ENCODE data around the gene PRG3.

The PRG3 gene

GRCh38 chr11:57378186-57378585 lies 2.8 kb downstream of the PRG3 start:
- CTCF ChIA-PET, result no interaction called here
- POLR2A ChIA-PET (ENCODE audit: low non-redundant PET), result interaction anchor here (0.6 kb wide), 1 partner anchor 11 kb away, joined by 8 read pairs; no protein-coding TSS in a partner anchor
- TF ChIP-seq CTCF (conservative IDR thresholded peaks at IDR 0.05; ENCODE audit: low read depth), result no peak
- no peak overlapping the region for H3K27ac ChIP-seq
- no peak for DNase-seq (ENCODE audit: low spot score)

DNA sequence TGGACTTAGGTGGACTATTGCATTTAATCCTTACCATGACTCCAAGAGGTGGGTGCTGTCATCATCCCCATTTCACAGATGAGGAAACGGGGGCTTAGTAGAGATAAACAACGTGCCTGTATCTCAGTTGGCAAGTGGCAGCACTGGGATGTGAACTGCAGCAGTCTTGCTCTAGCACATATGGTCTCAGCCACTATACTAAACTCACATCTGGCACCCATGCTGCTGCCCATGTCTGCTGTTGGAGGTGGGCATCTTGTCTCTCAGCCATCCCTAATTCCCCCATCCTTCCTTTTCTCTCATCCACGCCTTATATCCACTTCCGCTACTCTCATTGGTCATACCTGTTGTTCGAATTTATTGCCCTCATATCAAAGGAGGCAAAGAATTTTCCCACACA lies 3.8 kb downstream of the PRG3 start:
- no peak for TF ChIP-seq CTCF (conservative IDR thresholded peaks at IDR 0.05; ENCODE audit: low read depth)
- POLR2A ChIA-PET (ENCODE audit: low non-redundant PET), result no interaction called here
- CTCF ChIA-PET, result interaction anchor here (0.6 kb wide), 1 partner anchor 27 kb away, joined by 3 read pairs; no protein-coding TSS in a partner anchor
- H3K27ac ChIP-seq, result no peak overlapping the region
- DNase-seq (ENCODE audit: low spot score), result no peak

DNA sequence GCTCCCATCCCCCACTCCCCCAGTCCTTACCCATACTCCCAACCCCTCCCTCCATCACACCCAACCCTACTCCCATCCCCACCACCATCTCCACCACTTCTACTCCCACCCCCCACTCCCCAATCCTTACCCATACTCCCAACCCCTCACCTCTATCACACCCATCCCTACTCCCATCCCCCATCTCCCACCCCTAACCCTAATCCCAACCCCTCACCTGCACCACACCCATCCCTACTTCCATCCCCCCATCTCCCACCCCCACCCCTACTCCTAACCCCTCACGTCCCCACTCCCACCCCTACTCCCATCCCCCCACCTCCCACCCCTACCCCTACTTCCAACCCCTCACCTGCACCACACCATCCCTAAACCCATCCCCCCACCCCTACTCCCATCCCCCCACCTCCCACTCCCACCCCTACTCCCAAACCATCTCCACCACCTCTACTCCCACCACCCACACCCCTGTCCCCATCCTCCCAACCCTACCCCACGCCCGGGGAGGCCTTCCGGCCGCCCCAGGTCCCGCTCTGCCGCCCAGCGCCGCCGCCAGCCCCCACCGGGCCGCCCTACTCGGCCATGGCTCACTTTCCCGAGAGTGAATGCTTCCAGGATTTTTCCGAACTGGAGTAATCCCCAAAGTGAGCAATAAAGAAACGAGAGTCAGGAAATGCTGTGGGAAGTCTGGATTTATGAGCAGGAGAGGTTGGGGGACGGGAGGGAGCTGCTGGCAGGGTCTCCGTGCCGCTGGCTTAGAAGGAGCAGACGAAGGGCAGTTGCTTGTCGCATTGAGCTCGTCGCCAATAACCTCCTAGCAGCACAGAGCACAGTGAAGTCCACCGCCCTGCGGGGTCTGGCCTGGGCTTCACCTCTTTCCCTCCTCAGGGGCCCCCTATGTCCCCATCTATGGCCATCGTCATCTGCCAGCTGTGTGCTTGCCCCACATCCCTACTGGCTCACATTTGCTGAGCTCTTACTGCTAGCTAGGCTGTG lies 4.6 kb downstream of the PRG3 start:
- POLR2A ChIA-PET (ENCODE audit: low non-redundant PET), result no interaction called here
- no peak overlapping the region for H3K27ac ChIP-seq
- DNase-seq (ENCODE audit: low spot score), result no peak
- CTCF ChIA-PET, result interaction anchor here (0.6 to 0.8 kb wide), 2 partner anchors 26 to 174 kb away, joined by 3 read pairs; no protein-coding TSS in a partner anchor
- no peak for TF ChIP-seq CTCF (conservative IDR thresholded peaks at IDR 0.05; ENCODE audit: low read depth)

DNA sequence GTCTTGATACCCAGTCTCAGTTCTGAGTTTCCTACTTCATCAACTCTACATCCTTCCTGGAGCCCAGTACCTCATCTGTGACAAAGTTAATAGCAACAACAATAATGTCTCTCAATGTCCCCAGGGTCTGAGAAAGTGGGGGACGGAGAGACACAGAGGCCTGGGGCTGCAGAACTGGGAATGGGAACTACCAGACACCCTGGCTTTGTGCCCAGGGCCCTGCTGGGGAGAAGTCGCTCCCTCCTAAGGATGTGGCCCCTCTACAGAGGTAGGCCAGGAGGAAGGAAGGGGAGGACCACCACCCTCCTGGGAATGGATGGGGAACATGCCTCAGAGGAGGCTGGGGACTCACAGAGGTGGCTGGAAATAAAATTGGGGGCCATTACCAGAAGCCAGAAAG lies 5.5 kb downstream of the PRG3 start:
- ChIA-PET POLR2A (ENCODE audit: low non-redundant PET) (no interaction called here), CTCF (interaction anchor here (0.8 kb wide), 1 partner anchor 175 kb away, joined by 3 read pairs; no protein-coding TSS in a partner anchor)
- DNase-seq (ENCODE audit: low spot score), result no peak
- no peak overlapping the region for H3K27ac ChIP-seq
- TF ChIP-seq CTCF (conservative IDR thresholded peaks at IDR 0.05; ENCODE audit: low read depth), result no peak

DNA sequence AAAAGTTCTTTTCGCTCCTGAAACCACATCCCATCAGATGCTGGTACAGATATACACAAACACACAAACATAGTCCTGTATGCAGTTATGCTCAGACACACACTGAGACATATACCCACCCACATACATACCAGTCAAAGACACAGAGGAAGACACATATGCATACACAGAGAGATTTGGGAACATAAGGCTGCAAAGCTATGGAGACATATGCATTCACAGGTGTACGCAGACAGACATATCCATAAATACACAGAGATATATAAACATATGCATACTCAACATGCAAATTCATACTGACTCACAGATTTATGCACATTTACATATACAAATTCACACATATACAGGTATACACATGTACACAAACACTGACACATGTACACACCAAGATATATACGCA lies 6.0 kb downstream of the PRG3 start:
- H3K27ac ChIP-seq, result no peak overlapping the region
- DNase-seq (ENCODE audit: low spot score), result no peak
- no peak for TF ChIP-seq CTCF (conservative IDR thresholded peaks at IDR 0.05; ENCODE audit: low read depth)
- POLR2A ChIA-PET (ENCODE audit: low non-redundant PET), result no interaction called here
- CTCF ChIA-PET, result no interaction called here

DNA sequence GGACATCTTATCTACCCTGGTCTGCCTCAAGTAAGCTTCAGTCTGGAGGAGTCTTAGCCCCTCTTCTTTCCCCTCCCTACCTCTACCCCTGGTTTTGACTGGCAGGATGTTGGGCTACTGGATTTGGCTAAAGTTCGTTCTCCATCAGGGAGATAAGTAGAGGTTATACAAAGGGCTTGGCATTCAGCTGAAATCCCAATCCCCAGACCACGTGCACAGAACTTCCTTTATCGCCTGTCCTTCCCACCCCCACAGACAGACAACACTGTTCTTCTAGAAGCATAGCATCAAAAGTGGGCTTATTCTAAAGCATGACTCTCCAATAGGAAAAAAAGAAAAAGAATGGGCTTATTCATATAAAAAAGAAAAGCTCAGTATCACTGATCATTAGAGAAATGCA lies 7.8 kb downstream of the PRG3 start:
- TF ChIP-seq CTCF (conservative IDR thresholded peaks at IDR 0.05; ENCODE audit: low read depth), result no peak
- no peak for DNase-seq (ENCODE audit: low spot score)
- ChIA-PET POLR2A (ENCODE audit: low non-redundant PET) (no interaction called here), CTCF (interaction anchor here (1.1 kb wide), 1 partner anchor 85 kb away, joined by 4 read pairs; no protein-coding TSS in a partner anchor)
- H3K27ac ChIP-seq, result no peak overlapping the region

Data from RWPE1 (cell line).